Measurements from ENCODE around the gene CPXM1.

CPXM1 gene

DNA sequence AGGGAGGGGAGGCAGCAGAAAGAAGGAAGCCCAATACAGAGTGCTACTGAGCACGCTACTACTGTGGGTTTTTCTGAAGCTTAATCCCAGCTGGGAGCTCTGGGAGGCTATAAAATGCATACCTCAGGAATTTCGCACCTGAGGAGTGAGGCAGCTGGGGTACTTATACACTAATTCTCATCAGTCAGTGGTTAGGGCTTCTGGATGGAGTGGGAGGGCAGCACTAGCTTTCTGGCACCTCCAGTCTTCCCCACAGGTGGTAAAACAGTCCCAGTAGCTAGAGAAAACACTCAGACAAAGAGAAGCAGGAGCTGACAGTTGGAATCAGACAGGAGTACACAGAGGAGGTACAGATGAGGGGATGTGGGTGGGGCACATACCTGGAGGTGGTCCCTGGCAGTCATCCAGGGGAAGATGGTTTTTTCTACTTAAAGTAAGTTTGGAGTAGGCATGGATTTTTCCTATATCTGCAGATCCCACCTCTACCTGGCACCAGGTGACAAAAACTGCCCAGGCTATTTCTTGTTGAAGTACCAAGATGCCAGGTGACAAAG lies 37.8 kb downstream of the CPXM1 start:
- no peak for ATAC-seq
- TF ChIP-seq, protein P1, sequence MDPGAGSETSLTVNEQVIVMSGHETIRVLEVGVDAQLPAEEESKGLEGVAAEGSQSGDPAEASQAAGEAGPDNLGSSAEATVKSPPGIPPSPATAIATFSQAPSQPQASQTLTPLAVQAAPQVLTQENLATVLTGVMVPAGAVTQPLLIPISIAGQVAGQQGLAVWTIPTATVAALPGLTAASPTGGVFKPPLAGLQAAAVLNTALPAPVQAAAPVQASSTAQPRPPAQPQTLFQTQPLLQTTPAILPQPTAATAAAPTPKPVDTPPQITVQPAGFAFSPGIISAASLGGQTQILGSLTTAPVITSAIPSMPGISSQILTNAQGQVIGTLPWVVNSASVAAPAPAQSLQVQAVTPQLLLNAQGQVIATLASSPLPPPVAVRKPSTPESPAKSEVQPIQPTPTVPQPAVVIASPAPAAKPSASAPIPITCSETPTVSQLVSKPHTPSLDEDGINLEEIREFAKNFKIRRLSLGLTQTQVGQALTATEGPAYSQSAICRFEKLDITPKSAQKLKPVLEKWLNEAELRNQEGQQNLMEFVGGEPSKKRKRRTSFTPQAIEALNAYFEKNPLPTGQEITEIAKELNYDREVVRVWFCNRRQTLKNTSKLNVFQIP (CRISPR knock-in tag; IDR thresholded peaks at IDR 0.05; ENCODE audit: borderline replicate concordance, low read depth) = no peak
- TF ChIP-seq ZNF70 (CRISPR knock-in tag; IDR thresholded peaks at IDR 0.05) (no peak), CSDC2 (CRISPR knock-in tag; IDR thresholded peaks at IDR 0.05) (no peak), ZC3H10 (CRISPR knock-in tag; IDR thresholded peaks at IDR 0.05) (no peak), ISL1 (CRISPR knock-in tag; IDR thresholded peaks at IDR 0.05) (no peak), PPARA (CRISPR knock-in tag; IDR thresholded peaks at IDR 0.05; ENCODE audit: borderline replicate concordance) (no peak), ZNF565 (CRISPR knock-in tag; conservative IDR thresholded peaks at IDR 0.05; ENCODE audit: low read depth) (no peak), ESRRG (CRISPR knock-in tag; IDR thresholded peaks at IDR 0.05) (no peak), TCF4 (CRISPR knock-in tag; IDR thresholded peaks at IDR 0.05; ENCODE audit: borderline replicate concordance) (no peak), CREB5 (CRISPR knock-in tag; IDR thresholded peaks at IDR 0.05; ENCODE audit: low read depth) (no peak), ARNTL (CRISPR knock-in tag; IDR thresholded peaks at IDR 0.05; ENCODE audit: borderline replicate concordance, low read depth) (no peak), SNAI2 (CRISPR knock-in tag; IDR thresholded peaks at IDR 0.05) (no peak), ZFP30 (CRISPR knock-in tag; IDR thresholded peaks at IDR 0.05) (no peak), OSR1 (CRISPR knock-in tag; IDR thresholded peaks at IDR 0.05) (no peak), GLIS3 (CRISPR knock-in tag; IDR thresholded peaks at IDR 0.05) (no peak), RARB (CRISPR knock-in tag; IDR thresholded peaks at IDR 0.05) (no peak), ZNF8 (CRISPR knock-in tag; IDR thresholded peaks at IDR 0.05) (no peak), CSRNP3 (CRISPR knock-in tag; IDR thresholded peaks at IDR 0.05) (no peak)

GRCh38 chr20:2761885-2762284 lies 38.5 kb downstream of the CPXM1 start:
- TF ChIP-seq TOX (CRISPR knock-in tag; IDR thresholded peaks at IDR 0.05; ENCODE audit: borderline replicate concordance) = no peak
- no peak for TF ChIP-seq CSRNP3 (CRISPR knock-in tag; IDR thresholded peaks at IDR 0.05)
- no peak for TF ChIP-seq ARNTL (CRISPR knock-in tag; IDR thresholded peaks at IDR 0.05; ENCODE audit: borderline replicate concordance, low read depth)
- TF ChIP-seq ESRRG (CRISPR knock-in tag; IDR thresholded peaks at IDR 0.05) = no peak
- TF ChIP-seq SNAI2 (CRISPR knock-in tag; IDR thresholded peaks at IDR 0.05) = no peak
- TF ChIP-seq CSDC2 (CRISPR knock-in tag; IDR thresholded peaks at IDR 0.05) = no peak
- no peak for TF ChIP-seq ZC3H10 (CRISPR knock-in tag; IDR thresholded peaks at IDR 0.05)
- TF ChIP-seq PPARA (CRISPR knock-in tag; IDR thresholded peaks at IDR 0.05; ENCODE audit: borderline replicate concordance) = no peak
- no peak for TF ChIP-seq ISL1 (CRISPR knock-in tag; IDR thresholded peaks at IDR 0.05)
- TF ChIP-seq, protein P2, sequence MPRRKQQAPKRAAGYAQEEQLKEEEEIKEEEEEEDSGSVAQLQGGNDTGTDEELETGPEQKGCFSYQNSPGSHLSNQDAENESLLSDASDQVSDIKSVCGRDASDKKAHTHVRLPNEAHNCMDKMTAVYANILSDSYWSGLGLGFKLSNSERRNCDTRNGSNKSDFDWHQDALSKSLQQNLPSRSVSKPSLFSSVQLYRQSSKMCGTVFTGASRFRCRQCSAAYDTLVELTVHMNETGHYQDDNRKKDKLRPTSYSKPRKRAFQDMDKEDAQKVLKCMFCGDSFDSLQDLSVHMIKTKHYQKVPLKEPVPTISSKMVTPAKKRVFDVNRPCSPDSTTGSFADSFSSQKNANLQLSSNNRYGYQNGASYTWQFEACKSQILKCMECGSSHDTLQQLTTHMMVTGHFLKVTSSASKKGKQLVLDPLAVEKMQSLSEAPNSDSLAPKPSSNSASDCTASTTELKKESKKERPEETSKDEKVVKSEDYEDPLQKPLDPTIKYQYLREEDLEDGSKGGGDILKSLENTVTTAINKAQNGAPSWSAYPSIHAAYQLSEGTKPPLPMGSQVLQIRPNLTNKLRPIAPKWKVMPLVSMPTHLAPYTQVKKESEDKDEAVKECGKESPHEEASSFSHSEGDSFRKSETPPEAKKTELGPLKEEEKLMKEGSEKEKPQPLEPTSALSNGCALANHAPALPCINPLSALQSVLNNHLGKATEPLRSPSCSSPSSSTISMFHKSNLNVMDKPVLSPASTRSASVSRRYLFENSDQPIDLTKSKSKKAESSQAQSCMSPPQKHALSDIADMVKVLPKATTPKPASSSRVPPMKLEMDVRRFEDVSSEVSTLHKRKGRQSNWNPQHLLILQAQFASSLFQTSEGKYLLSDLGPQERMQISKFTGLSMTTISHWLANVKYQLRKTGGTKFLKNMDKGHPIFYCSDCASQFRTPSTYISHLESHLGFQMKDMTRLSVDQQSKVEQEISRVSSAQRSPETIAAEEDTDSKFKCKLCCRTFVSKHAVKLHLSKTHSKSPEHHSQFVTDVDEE (CRISPR knock-in tag; IDR thresholded peaks at IDR 0.05) = no peak
- no peak for TF ChIP-seq ZFP3 (CRISPR knock-in tag; IDR thresholded peaks at IDR 0.05)
- no peak for TF ChIP-seq OSR1 (CRISPR knock-in tag; IDR thresholded peaks at IDR 0.05)
- TF ChIP-seq CREB5 (CRISPR knock-in tag; IDR thresholded peaks at IDR 0.05; ENCODE audit: low read depth) = no peak
- no peak for TF ChIP-seq TCF4 (CRISPR knock-in tag; IDR thresholded peaks at IDR 0.05; ENCODE audit: borderline replicate concordance)
- no peak for TF ChIP-seq ZFP30 (CRISPR knock-in tag; IDR thresholded peaks at IDR 0.05)
- TF ChIP-seq RARB (CRISPR knock-in tag; IDR thresholded peaks at IDR 0.05) = no peak
- TF ChIP-seq GLIS3 (CRISPR knock-in tag; IDR thresholded peaks at IDR 0.05) = no peak
- TF ChIP-seq, protein P1 (CRISPR knock-in tag; IDR thresholded peaks at IDR 0.05; ENCODE audit: borderline replicate concordance, low read depth) = no peak
- no peak for TF ChIP-seq ZNF8 (CRISPR knock-in tag; IDR thresholded peaks at IDR 0.05)
- TF ChIP-seq BACH2 (CRISPR knock-in tag; IDR thresholded peaks at IDR 0.05; ENCODE audit: borderline replicate concordance) = no peak
- no peak for ATAC-seq

All from SK-N-SH treated with all-trans-retinoic acid at 6 μM for 48 hours (cell line).